22Rv1 (cell line): Measurements from ENCODE around the gene ATRNL1.

Source experiments
- CTCF ChIP-seq: fragments of 450-650 bp; IDR thresholded peaks from 2 replicates; pipeline ENCODE4 v1.5.1; 2017; ENCODE audit warnings: mild to moderate bottlenecking
- ZFX ChIP-seq: fragments of 450-650 bp; IDR thresholded peaks from 2 replicates; pipeline ENCODE4 v1.6.1; 2017; ENCODE audit warnings: antibody characterized with exemption, borderline replicate concordance

- TF ChIP-seq CTCF (no peak), ZFX (no peak)
Observed at GRCh38 chr10:115103700-115104099, 10.5 kb downstream of the ATRNL1 start.
